Thyroid gland (tissue), 4 donors: ENCODE data around the gene ZCRB1.

Experiments used
- POLR2A ChIP-seq, 2 donors: fragments of 450-650 bp; IDR thresholded peaks; one replicate each; pipeline ENCODE4 v1.6.1; 2017; ENCODE audit warnings: antibody characterized with exemption in 2 of 2, mild to moderate bottlenecking in 2 of 2, moderate library complexity in 1 of 2
- TF ChIP-seq, protein P1 (sequence below), 6 experiments: fragments of 200-600 bp in 3 of 6; fragments of 450-650 bp in 3 of 6; sonication (generic) in 3 of 6; IDR thresholded peaks; one replicate each; pipeline ENCODE4 v1.5.1; 2016 to 2019; ENCODE audit warnings: antibody characterized with exemption in 6 of 6, mild to moderate bottlenecking in 2 of 6, inconsistent platforms in 1 of 6, moderate library complexity in 1 of 6

DNA sequence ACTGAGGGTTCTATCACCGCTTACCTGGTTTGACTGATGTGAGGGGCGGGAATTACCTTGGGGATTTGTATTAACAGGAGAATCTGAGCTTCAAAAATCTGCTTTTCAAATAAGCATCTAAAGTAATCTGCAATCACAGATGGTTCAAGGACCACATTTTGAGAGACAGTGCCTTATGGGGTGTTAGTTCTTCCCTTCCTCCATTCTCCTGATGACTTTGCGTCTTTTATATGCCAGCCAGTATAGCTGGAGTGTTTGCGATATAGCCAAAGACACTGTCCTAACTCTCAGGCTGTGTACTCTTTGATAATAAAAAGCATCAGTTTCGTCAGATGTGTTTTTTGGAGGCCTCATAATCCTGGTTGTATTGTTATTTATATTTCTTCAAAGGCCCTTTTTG is 39.6 kb upstream of the ZCRB1 start:
- TF ChIP-seq, protein P1, sequence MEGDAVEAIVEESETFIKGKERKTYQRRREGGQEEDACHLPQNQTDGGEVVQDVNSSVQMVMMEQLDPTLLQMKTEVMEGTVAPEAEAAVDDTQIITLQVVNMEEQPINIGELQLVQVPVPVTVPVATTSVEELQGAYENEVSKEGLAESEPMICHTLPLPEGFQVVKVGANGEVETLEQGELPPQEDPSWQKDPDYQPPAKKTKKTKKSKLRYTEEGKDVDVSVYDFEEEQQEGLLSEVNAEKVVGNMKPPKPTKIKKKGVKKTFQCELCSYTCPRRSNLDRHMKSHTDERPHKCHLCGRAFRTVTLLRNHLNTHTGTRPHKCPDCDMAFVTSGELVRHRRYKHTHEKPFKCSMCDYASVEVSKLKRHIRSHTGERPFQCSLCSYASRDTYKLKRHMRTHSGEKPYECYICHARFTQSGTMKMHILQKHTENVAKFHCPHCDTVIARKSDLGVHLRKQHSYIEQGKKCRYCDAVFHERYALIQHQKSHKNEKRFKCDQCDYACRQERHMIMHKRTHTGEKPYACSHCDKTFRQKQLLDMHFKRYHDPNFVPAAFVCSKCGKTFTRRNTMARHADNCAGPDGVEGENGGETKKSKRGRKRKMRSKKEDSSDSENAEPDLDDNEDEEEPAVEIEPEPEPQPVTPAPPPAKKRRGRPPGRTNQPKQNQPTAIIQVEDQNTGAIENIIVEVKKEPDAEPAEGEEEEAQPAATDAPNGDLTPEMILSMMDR (IDR thresholded peaks at IDR 0.05): no peak
- TF ChIP-seq POLR2A (IDR thresholded peaks at IDR 0.05): no peak
